CD4-positive, alpha-beta T cell treated with Interleukin-4 for 1 hour (primary cell): ENCODE data around the gene SNRPA.
A peak's percentile ranks its signal among the peaks of the same experiment; 100 is the strongest.
"Not testable (repeated sequence)": the region's sequence is repeated elsewhere in the genome, so short reads cannot be mapped to it uniquely, and the experiment has no call there.

Experiments
- DNase-seq, 2 donors: peaks; one replicate each; pipeline ENCODE4 v3.0.0-alpha.2; 2020 to 2022

Gene SNRPA

GRCh38 chr19:40747536-40747935 lies 3.5 kb upstream of the SNRPA start:
- no peak for DNase-seq

GRCh38 chr19:40750058-40750873 lies 737 bp upstream of the SNRPA start, which contains the start of gene ACTMAP:
Gene ACTMAP, minus strand, starts transcription at chr19:40750477. Its CDS starts 674 bp downstream, at chr19:40749803.
- peak; percentile 100 for DNase-seq

DNA sequence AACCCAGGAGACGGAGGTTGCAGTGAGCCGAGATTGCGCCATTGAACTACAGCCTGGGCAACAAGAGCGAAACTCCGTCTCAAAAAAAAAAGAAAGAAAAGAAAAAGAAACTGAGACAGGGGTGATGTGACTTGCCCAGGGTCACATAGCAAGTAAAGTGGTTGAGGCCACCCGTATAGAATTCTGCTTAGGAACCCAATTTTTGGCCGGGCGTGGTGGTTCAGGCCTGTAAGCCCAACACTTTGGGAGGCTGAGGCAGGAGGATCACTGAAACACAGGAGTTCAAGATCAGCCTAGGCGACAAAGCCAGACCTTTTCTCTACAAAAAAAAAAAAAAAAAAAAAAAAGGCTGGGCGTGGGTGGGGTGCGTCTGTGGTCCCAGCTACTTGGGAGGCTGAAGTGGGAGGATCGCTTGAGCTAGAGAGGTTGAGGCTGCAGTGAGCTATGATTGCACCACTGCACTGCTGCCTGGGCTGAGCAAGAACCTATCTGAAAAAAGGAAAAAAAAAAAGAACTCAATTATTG lies 1.3 kb downstream of the SNRPA start:
- no peak for DNase-seq

GRCh38 chr19:40754611-40755247 lies 3.7 kb downstream of the SNRPA start:
- peak; percentile 34 to 36 for DNase-seq

GRCh38 chr19:40755248-40755624 lies 4.2 kb downstream of the SNRPA start:
- DNase-seq = no peak

DNA sequence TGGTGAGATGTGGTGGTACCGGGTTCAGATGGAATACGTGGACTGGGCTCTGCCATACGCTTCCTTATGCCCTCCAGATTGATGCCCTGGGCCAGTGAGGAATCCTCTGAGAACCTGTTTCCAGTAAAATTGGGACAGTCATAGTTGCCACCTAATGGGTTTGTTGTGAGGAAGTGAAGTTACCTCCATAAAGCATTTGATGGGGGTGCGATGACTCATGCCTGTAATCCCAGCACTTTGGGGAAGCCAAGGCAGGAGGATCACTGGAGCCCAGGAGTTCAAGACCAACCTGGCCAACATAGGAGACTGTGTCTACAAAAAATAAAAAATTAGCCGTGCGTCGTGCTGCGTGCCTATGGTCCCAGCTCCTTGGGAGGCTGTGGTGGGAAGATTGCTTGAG lies 4.8 kb downstream of the SNRPA start:
- DNase-seq = no peak

- peak in 1 of 2 donors; percentile 39 for DNase-seq
Observed at GRCh38 chr19:40756502-40757110, 5.6 kb downstream of the SNRPA start.

DNA sequence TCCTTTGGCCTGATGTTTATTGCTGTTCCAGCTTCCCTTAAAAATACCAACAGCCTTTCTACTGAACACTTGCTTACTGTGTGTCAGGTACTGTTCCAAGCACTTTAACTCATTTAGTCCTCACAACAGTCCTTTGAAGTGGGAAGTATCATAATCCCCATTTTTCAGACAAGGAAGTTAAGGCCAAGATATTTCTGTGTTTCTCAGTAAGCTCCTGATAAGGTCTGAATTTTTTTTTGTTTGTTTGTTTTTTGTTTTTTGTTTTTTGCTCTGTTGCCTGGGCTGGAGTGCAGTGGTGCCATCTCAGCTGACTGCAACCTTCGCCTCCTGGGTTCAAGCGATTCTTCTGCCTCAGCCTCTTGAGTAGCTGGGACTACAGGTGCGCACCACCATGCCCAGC lies 7.5 kb downstream of the SNRPA start:
- no peak for DNase-seq

DNA sequence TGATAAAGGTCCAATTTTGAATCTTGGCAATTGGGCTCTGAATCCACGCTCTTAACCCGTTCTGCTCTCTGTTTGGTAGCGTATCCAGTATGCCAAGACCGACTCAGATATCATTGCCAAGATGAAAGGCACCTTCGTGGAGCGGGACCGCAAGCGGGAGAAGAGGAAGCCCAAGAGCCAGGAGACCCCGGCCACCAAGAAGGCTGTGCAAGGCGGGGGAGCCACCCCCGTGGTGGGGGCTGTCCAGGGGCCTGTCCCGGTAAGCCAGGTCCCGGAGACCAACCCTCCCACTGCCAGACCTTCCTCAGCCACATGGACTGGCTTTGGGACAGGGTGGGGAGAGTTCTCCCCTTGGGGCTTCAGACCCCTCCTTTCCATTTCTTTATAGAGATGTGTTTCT lies 8.3 kb downstream of the SNRPA start:
- no peak for DNase-seq

GRCh38 chr19:40762754-40763470 lies 11.9 kb downstream of the SNRPA start:
- DNase-seq = no peak

- no peak for DNase-seq
Observed at GRCh38 chr19:40763526-40763925, 12.5 kb downstream of the SNRPA start.

DNA sequence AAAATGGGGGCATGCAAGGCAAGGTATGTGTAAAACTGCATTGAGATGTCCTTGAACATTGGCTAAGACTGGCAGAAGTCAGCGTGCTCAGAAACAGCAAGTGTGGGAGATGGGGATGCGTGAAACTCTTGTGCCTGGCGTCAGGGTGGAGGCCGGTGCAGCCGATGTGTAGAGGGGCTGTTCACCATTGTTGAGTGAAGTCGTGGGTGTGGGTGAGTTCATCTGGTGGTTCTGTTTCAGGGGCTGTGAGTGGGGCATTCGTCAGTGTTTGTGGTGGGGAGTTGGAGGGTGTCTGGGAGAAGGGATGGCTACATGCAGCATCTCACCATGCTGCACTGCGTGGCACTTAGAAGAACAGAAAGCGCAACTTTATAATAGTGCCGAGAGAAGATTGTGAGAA lies 13.0 kb downstream of the SNRPA start:
- DNase-seq = no peak

GRCh38 chr19:40766385-40766784 lies 15.4 kb downstream of the SNRPA start:
- DNase-seq = not testable (repeated sequence)

- DNase-seq = no peak
Observed at GRCh38 chr19:40768869-40769268, 17.9 kb downstream of the SNRPA start.

- DNase-seq = peak; percentile 18 to 59
Observed at GRCh38 chr19:40771101-40771862, 20.3 kb downstream of the SNRPA start.

DNA sequence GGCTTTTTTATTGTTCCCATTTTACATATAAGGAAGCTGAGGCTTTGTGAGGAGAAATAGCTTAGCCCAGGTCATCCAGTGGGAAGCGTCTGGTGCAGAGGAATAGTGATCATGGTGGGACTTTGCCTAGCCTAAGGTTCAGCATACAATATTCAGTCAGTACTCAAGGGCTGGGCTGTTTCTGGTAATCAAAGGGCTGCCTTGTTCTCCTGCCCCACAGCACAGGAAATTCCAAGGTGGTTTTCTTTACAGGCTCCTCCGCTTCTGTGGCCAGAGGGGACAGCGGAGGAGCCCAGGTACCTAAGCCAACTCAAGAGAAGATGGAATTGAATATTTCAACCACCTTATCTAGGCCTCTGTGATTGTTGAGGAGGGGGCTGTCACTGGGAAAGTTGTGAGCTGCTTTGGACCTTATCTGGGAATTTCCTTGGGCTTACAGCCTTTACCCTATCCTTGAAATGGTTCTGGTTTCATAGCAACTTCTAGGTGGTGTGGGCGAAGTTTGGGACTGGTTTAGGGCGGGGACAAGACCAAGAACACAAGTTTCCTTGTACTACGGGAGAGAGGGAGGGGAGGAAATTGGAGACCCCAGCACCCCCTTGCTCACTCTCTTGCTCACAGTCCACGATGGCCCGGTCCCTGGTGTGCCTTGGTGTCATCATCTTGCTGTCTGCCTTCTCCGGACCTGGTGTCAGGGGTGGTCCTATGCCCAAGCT lies 24.1 kb downstream of the SNRPA start, which contains the start of gene MIA:
TSS of gene MIA (plus strand) at position 606 of the 716 bp plus-strand sequence. CDS start at position 628, 22 bp downstream.
- no peak for DNase-seq

DNA sequence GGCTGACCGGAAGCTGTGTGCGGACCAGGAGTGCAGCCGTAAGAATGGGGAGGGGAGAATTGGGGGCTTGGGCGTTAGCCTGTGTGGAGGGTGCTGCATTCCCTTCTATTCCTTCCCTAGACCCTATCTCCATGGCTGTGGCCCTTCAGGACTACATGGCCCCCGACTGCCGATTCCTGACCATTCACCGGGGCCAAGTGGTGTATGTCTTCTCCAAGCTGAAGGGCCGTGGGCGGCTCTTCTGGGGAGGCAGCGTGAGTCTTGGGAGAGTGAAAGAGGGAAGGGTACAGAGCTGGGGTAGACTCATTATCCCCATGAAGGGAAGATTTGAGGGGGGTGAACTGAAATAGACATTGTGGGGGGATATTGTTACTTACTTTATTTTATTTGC lies 24.6 kb downstream of the SNRPA start:
- no peak for DNase-seq

- no peak for DNase-seq
Observed at GRCh38 chr19:40776364-40776763, 25.4 kb downstream of the SNRPA start.

GRCh38 chr19:40776932-40777644 lies 26.1 kb downstream of the SNRPA start:
- DNase-seq = peak; percentile 95 to 96

GRCh38 chr19:40777645-40777936 lies 26.6 kb downstream of the SNRPA start:
- no peak for DNase-seq
